B cell (primary cell): ENCODE measurements around the gene EYA4. TPM values are rescaled to one million over a fixed set of nuclear protein-coding genes. Genes with fewer than 3 reads are reported as not detected.

Source experiments
- ATAC-seq: fragments of 200-7000 bp; cut with Tn5 transposase; one replicate; pipeline ENCODE4 v1.10.0; 2021; ENCODE audit warnings: low read depth, mild to moderate bottlenecking, moderate number of reproducible peaks, moderate library complexity
- CTCF ChIA-PET: fragments of 350-600 bp; sonication (Branson Sonifier 250); formaldehyde crosslinking; loops from one replicate; lab custom pipeline; 2021; ENCODE audit warnings: antibody characterized with exemption, inconsistent platforms; lab: Charles Lee
- POLR2A ChIA-PET: fragments of 350-600 bp; sonication (Branson Sonifier 250); formaldehyde crosslinking; loops from one replicate; lab custom pipeline; 2021; ENCODE audit warnings: antibody characterized with exemption; lab: Charles Lee
- DNase-seq: peaks from one replicate; pipeline ENCODE4 v3.0.0; 2013
- H2AFZ ChIP-seq: 2 replicates; pipeline ENCODE4 v1.6.1; 2012; ENCODE audit warnings: mild to moderate bottlenecking, low read depth, low read length; ENCODE audit not compliant: insufficient read depth, poor library complexity, severe bottlenecking
- H3K27ac ChIP-seq, 2 donors: 1 replicate in 1 of 2; 2 replicates in 1 of 2; pipeline ENCODE4 v1.5.1; 2012 to 2013; ENCODE audit warnings: low read length in 2 of 2, mild to moderate bottlenecking in 2 of 2, moderate library complexity in 1 of 2
- H3K27me3 ChIP-seq, 4 experiments: fragments of 200-600 bp in 1 of 4; sonication (generic) in 1 of 4; replicated peaks in 1 of 4; 1 replicate in 2 of 4; 2 replicates in 2 of 4; pipeline versions ENCODE4 v1.6.1 to v1.7.0; 2013 to 2016; ENCODE audit warnings: low read length in 3 of 4, mild to moderate bottlenecking in 2 of 4, mixed read lengths in 1 of 4, moderate library complexity in 1 of 4; ENCODE audit not compliant: insufficient read depth in 4 of 4, control insufficient read depth in 3 of 4; ENCODE audit errors: control extremely low read depth in 1 of 4
- H3K36me3 ChIP-seq, 2 experiments: replicated peaks in 1 of 2; 1 replicate in 1 of 2; 2 replicates in 1 of 2; pipeline versions ENCODE4 v1.6.1 to v1.7.1; 2013; ENCODE audit warnings: low read length in 1 of 2; ENCODE audit not compliant: insufficient read depth in 2 of 2, control insufficient read depth in 1 of 2; ENCODE audit errors: control extremely low read depth in 1 of 2, extremely low read depth in 1 of 2
- H3K4me1 ChIP-seq, 2 donors: fragments of 200-600 bp in 1 of 2; sonication (generic) in 1 of 2; 1 replicate in 1 of 2; 2 replicates in 1 of 2; pipeline versions ENCODE4 v1.5.1 to v1.6.1; 2013 to 2017; ENCODE audit warnings: low read length in 2 of 2; ENCODE audit not compliant: control insufficient read depth in 2 of 2, insufficient read depth in 2 of 2
- H3K4me2 ChIP-seq: replicated peaks from 2 replicates; pipeline ENCODE3; 2012; ENCODE audit warnings: mild to moderate bottlenecking, low read depth, low read length; ENCODE audit not compliant: poor library complexity, severe bottlenecking
- H3K4me3 ChIP-seq, 5 experiments: fragments of 200-600 bp in 1 of 5; sonication (generic) in 1 of 5; 1 replicate in 3 of 5; 2 replicates in 2 of 5; pipeline versions ENCODE4 v1.5.1 to v1.7.0; 2011 to 2016; ENCODE audit warnings: low read length in 4 of 5, mild to moderate bottlenecking in 4 of 5, low read depth in 2 of 5, control low read depth in 1 of 5, moderate library complexity in 1 of 5; ENCODE audit not compliant: insufficient read depth in 1 of 5; ENCODE audit errors: control extremely low read depth in 1 of 5, extremely low read depth in 1 of 5
- H3K79me2 ChIP-seq: fragments of 200-600 bp; sonication (generic); one replicate; pipeline ENCODE4 v1.6.0; 2016; ENCODE audit warnings: low read length; ENCODE audit not compliant: control insufficient read depth, insufficient read depth
- H3K9ac ChIP-seq: fragments of 200-600 bp; sonication (generic); 2 replicates; pipeline ENCODE4 v1.6.1; 2017; ENCODE audit warnings: mild to moderate bottlenecking, low read length, moderate library complexity
- H3K9me3 ChIP-seq, 3 donors: one replicate each; pipeline versions ENCODE4 v1.6.1 to v1.7.1; 2013; ENCODE audit warnings: low read length in 2 of 3; ENCODE audit not compliant: control insufficient read depth in 2 of 3, insufficient read depth in 1 of 3; ENCODE audit errors: control extremely low read depth in 1 of 3
- H4K20me1 ChIP-seq: 2 replicates; pipeline ENCODE4 v1.6.0; 2012; ENCODE audit warnings: mild to moderate bottlenecking, low read length; ENCODE audit not compliant: insufficient read depth, control insufficient read depth, poor library complexity, severe bottlenecking
- H3K27ac Mint-ChIP-seq: one replicate; pipeline ENCODE4 v1.8.0; 2021; ENCODE audit warnings: mixed read lengths
- H3K27me3 Mint-ChIP-seq: one replicate; pipeline ENCODE4 v1.8.0; 2021; ENCODE audit warnings: mixed read lengths
- H3K4me1 Mint-ChIP-seq: one replicate; pipeline ENCODE4 v1.8.0; 2021; ENCODE audit warnings: mixed read lengths
- H3K4me3 Mint-ChIP-seq: one replicate; pipeline ENCODE4 v1.8.0; 2021; ENCODE audit warnings: mixed read lengths
- H3K9me3 Mint-ChIP-seq: one replicate; pipeline ENCODE4 v1.8.0; 2022; ENCODE audit warnings: mixed read lengths; ENCODE audit not compliant: insufficient read depth
- CTCF ChIP-seq: fragments of 200-600 bp; IDR thresholded peaks from one replicate; pipeline ENCODE4 v1.8.0; 2022; ENCODE audit warnings: antibody characterized with exemption, mild to moderate bottlenecking
- EZH2 ChIP-seq: IDR thresholded peaks from 2 replicates; pipeline ENCODE4 v1.6.1; 2012; ENCODE audit warnings: borderline replicate concordance, low read depth, mild to moderate bottlenecking, moderate library complexity, low read length; ENCODE audit not compliant: insufficient read depth, poor library complexity, severe bottlenecking
- WGBS: methylation state at CpG from one replicate; pipeline ENCODE4 v1.1.5; 2013; ENCODE audit warnings: missing lambda C conversion rate; ENCODE audit not compliant: insufficient coverage; 5-methylcytosine and 5-hydroxymethylcytosine counted together
- intact Hi-C: fragments of 100-400 bp; cut with micrococcal nuclease; formaldehyde crosslinking; loops from one replicate; pipeline ENCODE4 v1.10.0; 2022
- polyA plus RNA-seq: library from polyadenylated mRNA; depleted of rRNA; stranded (reverse); fragments of >200 nt; gene quantifications from 2 replicates; pipeline ENCODE4 v1.2.3, GENCODE V29; 2012
- total RNA-seq, 2 donors: library from RNA; stranded (reverse); fragments of 120-200 nt in 1 of 2; gene quantifications; 1 replicate in 1 of 2; 2 replicates in 1 of 2; pipeline versions ENCODE4 v1.2.3 to v1.2.4, GENCODE V29; 2013 to 2022

The EYA4 gene
- total and polyA plus RNA-seq, 2 donors (not counting 1 experiment from before 2014, with no cell fraction given): 0.49 TPM; not detected in 1

- no CpG with 5 or more reads among the region's 2 CpGs for WGBS
- Histone ChIP-seq H3K27me3 (no peaks in the 10 kb centered on the region), H3K9me3 (no peaks in the 10 kb centered on the region), H3K9ac (no peak overlapping the region), H2AFZ (no peak overlapping the region), H3K4me3 (no peak overlapping the region), H3K27ac (no peak overlapping the region), H3K36me3 (no peaks in the 10 kb centered on the region), H3K4me2 (no peak overlapping the region), H4K20me1 (no peaks in the 10 kb centered on the region), H3K4me1 (no peaks in the 10 kb centered on the region), H3K79me2 (no peaks in the 10 kb centered on the region)
- Mint-ChIP-seq H3K4me1 (no peaks in the 10 kb centered on the region), H3K4me3 (no peak overlapping the region), H3K27me3 (no peaks in the 10 kb centered on the region), H3K27ac (no peak overlapping the region), H3K9me3 (no peaks in the 10 kb centered on the region)
- intact Hi-C loops: no loop called here
- DNase-seq (no peak), ATAC-seq (no peak)
- CTCF ChIA-PET: no interaction called here
- POLR2A ChIA-PET: no interaction called here
- TF ChIP-seq EZH2: no peak
- TF ChIP-seq CTCF: no peak
Observed at GRCh38 chr6:133408132-133408531, 167.0 kb downstream of the EYA4 start.

- H3K4me1 ChIP-seq: no peaks in the 10 kb centered on the region
- H3K4me2 ChIP-seq: no peak overlapping the region
- H3K79me2 ChIP-seq: no peaks in the 10 kb centered on the region
- H3K9me3 Mint-ChIP-seq: no peaks in the 10 kb centered on the region
- no peak overlapping the region for H3K27ac ChIP-seq
- WGBS: 100% methylated on average over 2 of the region's 3 CpGs
- H4K20me1 ChIP-seq: no peaks in the 10 kb centered on the region
- H3K36me3 ChIP-seq: no peaks in the 10 kb centered on the region
- DNase-seq (no peak), ATAC-seq (no peak)
- H3K9ac ChIP-seq: no peak overlapping the region
- no peaks in the 10 kb centered on the region for H3K4me1 Mint-ChIP-seq
- H3K9me3 ChIP-seq: no peaks in the 10 kb centered on the region
- no peak overlapping the region for H3K27ac Mint-ChIP-seq
- ChIA-PET CTCF (no interaction called here), POLR2A (no interaction called here)
- no peaks in the 10 kb centered on the region for H3K27me3 ChIP-seq
- no peak overlapping the region for H2AFZ ChIP-seq
- H3K4me3 Mint-ChIP-seq: no peak overlapping the region
- intact Hi-C loops: no loop called here
- no peaks in the 10 kb centered on the region for H3K27me3 Mint-ChIP-seq
- TF ChIP-seq EZH2 (no peak), CTCF (no peak)
- H3K4me3 ChIP-seq: no peak overlapping the region
Observed at GRCh38 chr6:133408543-133408942, 167.4 kb downstream of the EYA4 start.
